HG02571 (cell line): Measurements from ENCODE around the gene CCL3.
"Not testable (repeated sequence)": the region's sequence is repeated elsewhere in the genome, so short reads cannot be mapped to it uniquely, and the experiment has no call there.

Experiments
- ATAC-seq: cut with Tn5 transposase; IDR thresholded peaks from one replicate; pipeline ENCODE4 v1.9.1; 2021; ENCODE audit warnings: mild to moderate bottlenecking, moderate library complexity; ENCODE audit not compliant: unreplicated experiment

CCL3 gene

GRCh38 chr17:36089888-36090836, at the start of gene CCL3:
TSS of gene CCL3 (minus strand) at chr17:36090143. CDS start at chr17:36090058, 85 bp downstream.
- ATAC-seq: peak; percentile 57

DNA sequence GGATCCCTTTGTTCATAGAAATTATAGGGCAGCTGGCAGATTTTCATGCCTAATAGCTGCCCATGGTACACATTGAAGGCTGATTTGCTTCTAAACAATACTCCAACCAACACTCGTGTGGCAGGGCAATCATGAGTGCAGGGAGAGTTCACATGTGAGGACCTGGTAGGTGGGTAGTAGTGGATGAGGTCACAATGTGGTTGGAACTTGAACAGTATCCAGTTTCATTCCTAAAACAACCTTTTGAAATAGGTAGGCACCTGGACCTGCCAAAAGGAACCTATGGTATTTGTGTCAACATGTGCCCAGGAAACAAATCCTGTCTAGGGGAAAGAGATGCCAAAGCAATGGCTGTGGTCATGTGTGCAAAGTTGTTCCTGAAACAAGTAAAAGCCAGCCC, 46.5 kb upstream of the CCL3 start:
- no peak for ATAC-seq

GRCh38 chr17:36136036-36136435, 46.1 kb upstream of the CCL3 start:
- no peak for ATAC-seq

DNA sequence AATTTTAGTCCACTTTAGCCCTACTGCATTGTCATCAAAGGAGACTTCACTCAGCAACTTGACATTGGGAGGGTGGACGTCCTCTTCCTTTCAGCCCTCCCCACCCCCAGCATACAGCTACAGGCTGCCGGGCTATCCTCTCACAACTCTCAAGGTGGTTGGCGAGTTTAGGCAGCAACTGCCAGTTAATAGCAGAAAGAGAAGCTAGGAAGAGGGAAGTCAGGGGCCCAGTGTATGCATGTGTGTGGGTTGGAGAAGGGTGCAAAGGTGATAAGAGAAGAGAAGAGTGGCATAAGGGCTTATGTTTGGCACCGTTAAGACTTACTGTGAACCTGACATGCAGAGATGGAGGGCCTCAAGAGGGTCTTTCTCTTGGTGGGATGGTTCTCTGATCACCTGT, 45.5 kb upstream of the CCL3 start:
- ATAC-seq: no peak

DNA sequence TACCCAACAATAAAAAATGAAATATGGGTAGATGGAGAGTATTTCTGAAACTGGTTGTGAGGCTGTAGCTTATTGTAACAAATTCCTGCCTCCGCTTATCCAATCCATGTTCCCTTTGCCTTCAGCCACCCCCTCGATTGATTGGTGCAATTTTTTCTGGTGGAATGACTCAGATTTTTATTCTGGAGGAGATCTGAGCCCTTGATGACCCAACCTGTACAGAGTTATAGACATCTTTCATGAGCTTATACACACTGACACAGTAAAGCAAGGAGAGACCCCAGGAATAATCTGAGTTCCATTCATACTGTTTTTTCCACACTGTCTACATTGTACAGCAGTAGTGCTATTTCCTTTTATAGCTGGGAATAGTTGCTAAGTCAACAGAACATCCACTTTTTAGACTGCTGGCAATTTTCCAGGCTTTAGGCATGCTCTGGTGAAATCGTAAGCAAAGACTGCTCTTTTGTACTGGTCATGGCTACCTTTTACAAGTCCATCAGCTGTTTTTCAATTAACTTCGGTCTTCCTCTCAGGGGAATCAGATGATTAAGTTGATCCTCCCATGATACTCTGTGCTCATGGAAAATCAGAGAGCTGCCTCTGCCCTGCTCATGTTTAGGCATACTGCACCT, 43.8 kb upstream of the CCL3 start:
- no peak for ATAC-seq

- ATAC-seq: no peak
Measured at GRCh38 chr17:36132421-36132831, 42.5 kb upstream of the CCL3 start.

DNA sequence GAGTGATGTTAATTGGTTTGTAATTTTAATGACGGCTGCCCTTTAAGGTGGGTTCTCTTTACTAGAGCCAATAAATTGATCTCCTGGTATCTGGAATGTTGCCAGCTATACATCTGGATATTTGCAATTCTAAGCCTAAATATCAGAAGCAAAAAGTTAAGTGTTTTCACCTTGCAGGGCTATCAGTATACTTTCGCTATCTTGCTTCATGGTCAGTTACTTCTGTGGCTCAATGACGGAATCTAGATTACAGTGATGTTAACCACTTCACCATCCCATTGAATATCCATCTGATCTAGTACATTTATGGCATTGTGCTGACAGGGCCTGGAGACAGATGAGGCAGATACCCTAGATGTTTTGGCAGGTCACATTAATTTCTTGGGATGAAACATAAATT, 42.0 kb upstream of the CCL3 start:
- no peak for ATAC-seq

GRCh38 chr17:36131421-36131820, 41.5 kb upstream of the CCL3 start:
- ATAC-seq: no peak

DNA sequence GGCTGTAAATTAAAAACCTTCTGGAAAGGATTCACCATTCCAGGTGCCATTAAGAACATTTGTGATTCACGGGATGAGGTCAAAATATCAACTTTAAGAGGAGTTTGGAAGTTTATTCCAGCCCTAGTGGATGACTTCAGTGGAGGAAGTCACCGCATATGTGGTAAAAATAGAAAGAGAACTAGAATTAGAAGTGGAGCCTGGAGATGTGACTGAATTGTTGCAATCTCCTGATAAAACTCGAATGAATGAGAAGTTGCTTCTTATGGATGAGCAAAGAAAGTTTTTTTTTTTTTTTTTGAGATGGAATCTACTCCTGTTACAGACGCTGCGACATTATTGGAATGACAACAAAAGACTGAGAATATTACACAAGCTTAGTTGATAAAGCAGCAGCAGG, 40.4 kb upstream of the CCL3 start:
- no peak for ATAC-seq

- no peak for ATAC-seq
Measured at GRCh38 chr17:36129616-36130015, 39.7 kb upstream of the CCL3 start.

GRCh38 chr17:36128411-36128978, 38.6 kb upstream of the CCL3 start:
- no peak for ATAC-seq

GRCh38 chr17:36127911-36128310, 38.0 kb upstream of the CCL3 start:
- ATAC-seq: no peak

DNA sequence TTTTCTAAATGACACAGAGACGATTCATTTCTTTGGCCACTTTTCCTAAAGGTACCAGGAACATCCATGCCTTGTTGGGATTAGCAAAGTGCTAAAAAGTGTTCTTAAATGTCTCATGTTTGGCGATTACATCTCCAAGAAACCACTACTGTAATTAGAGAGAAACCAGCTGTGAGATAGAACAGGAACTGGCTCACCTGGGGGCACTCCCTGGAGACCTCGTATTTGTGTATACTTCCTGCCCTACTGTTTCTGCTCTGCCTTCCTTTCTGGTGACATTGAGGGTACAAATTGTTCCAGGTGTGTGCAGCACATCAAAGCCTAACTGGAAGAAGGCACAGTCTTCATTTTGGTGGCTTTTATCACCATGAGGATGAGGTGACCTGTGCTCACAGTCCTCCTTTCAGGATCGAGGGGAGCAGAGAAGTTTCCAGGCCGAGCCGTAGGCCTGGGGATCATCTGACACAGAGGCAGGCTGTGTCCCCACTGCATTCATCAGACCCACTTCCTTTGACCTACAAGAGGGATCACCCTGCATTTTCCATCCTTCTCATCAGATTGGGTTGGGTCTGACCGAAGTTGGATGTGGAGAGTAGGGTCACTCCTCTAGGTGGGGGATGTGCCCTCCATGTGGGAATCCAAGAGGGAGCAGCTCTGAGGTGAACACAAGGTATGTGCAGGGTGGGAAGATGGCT, 37.4 kb upstream of the CCL3 start:
- no peak for ATAC-seq

DNA sequence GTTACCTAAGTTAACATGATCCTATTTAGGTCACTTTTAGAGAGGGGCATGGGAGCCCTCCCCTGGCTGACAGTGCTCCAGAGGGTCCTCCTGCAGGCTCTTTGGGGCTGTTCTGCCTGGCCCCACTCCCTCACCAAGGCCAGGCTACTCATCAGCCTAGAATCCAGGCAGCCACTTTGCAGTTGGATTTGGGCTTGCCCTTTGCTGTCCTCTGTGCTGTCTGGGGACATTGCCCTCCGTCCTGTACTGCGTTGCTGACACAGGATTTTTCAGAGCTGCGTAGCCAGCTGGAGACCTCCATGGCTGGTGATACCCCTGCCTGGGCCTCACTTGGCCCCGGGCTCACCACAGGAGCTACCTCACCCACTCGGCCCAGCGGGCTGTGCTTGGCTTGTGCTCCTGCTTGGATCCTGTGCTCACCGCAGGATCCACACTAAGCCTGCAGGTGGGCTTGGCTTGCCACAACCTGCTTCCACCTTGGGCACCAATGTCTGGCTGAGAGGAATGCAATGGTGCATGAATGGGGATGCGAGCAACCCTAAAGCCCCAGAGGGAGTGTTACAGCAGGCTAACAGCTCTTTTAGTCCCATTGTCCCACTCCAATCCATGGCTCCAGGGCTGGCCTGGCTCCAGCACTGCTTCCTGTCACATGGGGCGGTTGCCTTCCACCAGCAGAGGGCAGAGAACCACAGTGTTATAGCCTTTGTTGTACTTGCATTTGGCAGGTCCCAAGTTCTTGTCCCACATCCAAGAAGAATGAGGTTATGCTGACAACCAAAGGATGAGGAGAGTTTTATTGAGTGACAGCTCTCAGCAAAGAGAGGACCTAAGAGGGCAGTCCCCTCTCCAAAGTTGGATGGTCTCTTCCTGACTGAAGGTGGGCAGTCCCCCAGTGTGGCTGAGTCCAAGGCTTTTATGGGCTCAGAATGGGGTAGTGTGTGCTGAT, 35.2 kb upstream of the CCL3 start:
- ATAC-seq: no peak

DNA sequence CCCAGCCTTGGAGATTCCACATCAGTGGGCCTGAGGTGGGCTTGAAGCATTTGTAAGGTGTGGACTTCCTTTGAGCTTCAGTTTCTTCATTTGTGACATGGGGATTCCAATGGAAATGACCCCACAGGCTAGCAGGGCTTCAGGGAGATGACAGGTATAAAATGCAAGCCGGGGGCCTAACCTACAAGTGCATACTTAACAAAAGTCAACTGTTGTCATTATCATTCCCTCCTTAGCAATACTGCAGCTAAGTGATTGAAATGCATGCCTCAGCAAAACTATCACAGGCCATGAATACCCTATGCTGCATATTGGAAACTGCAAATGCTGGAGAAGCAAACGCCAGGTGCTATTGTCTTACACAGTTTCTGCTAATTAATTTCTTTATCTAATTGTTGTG, 33.5 kb upstream of the CCL3 start:
- no peak for ATAC-seq

DNA sequence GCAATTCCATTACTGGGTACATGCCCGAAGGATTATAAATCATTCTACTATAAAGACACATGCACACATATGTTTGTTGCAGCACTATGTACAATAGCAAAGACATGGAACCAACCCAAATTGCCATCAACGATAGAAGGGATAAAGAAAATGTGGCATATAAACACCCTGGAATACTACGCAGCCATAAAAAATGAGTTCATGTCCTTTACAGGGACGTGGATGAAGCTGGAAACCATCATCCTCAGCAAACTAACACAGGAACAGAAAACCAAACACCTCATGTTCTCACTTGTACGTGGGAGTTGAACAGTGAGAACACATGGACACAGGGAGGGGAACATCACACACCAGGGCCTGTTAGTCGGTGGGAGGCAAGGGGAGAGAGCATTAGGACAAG, 31.2 kb upstream of the CCL3 start:
- ATAC-seq: not testable (repeated sequence)

- no peak for ATAC-seq
Measured at GRCh38 chr17:36120221-36120620, 30.3 kb upstream of the CCL3 start.

- no peak for ATAC-seq
Measured at GRCh38 chr17:36118477-36119353, 28.8 kb upstream of the CCL3 start.
